ENCODE data around the gene WDR46.

The WDR46 gene

DNA sequence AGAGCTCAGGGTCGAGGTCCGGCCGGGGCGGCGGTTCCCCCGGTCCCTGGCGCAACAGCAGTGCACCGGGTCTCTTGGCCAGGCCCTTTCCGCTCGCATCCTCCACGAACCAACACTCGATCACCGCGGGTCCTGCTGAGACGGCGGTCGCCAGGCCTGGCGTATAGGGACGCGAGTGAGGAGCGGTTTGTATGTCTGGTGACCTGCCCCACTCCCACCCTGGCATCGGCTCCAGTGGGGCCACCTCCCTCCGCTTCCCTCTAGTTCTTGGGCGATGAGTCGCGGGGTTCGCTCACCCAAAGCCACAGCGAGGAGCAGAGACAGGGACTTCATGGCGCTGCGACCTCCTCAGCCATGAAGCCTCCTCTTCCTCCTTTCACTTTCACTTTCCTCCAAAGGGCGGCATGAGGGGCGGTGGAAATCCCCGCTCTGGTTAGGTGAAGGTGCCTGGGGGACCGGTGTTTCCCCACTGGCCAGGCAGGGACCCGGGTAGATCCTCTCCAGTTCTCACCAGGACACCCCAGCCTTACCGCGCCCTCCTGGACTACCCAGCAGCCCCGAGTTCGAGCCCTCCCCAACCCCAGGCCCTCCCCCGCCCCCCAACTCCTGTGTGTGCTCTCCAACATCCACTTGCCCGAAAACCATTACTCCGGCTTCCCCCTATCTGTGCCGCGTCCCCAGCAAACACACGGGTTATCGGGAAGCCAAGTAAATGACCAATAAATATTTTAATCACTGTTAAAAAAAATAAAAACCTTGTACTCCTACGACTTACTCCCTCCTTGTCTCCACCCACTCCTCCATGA lies 24.9 kb upstream of the WDR46 start, which contains the start of gene TAPBP:
Gene TAPBP (minus strand): TSS at position 370 of the 806 bp plus-strand sequence. CDS start 37 bp downstream, at position 333.
- DNase-seq (ENCODE audit: low spot score): peak; percentile 84

DNA sequence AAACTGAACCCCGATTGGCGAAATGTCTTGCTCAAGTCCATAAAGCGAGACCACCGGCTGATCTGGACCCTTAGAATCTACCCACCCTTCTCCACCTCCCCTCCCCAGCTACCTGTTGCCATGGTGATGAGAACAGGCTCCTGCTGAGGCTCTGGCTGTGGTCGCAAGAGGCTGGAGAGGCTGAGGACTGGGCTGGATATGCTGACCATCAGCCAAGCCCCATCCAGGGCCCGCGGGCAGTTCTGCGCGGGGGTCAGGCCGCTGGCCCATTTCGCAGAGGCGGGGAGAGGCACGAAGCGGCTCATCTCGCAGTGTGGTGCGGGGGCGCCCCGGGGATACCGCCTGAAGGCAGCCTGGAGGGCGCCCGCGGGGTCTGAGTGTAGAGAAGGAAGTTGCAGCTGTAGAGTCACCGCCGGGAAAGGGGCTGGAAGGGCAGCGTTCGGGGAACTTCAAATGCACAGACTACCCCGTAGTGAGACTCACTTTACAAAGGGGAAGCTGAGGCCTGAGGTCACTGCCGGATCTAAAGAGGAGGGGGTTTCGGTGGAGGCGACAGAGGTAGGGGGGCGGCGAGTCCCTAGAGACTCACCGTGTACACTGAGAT lies 24.2 kb upstream of the WDR46 start:
- DNase-seq (ENCODE audit: low spot score): peak; percentile 76

DNA sequence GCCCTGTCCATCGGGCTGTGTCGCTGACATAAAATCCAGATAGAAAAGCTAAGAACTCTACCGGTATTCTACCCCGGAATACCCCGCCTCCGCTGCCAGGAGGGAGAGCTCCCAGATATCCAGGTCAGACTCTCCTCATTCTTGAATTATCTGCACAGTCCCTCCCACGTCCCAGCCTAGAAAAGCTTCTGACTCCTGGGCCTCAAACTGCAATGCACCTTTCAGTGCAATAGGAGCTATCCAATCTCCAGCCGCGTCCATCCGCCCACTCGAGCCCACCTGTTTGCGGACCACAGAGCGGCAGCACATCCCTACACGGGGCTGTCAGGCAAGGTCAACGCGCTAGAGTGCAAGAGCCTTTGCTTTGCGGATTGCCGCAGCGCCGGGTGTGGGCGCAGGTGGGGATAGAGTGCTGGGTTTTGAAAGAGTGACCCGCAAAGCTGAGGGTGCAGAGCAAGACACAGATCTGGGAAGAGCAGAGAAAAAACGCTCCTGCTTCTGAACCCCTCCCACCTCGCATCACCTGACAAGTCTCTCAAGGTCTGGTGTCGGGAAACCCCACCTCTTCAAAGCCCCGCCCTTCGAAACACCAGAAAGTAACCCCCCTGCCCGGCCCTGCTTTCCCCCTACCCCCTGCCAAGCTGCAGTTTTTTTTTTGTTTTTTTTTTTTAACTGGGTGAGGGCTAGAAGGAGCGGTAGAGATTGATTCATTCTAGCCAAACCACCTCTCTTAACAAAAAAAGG lies 23.5 kb upstream of the WDR46 start:
- no peak for DNase-seq (ENCODE audit: low spot score)

DNA sequence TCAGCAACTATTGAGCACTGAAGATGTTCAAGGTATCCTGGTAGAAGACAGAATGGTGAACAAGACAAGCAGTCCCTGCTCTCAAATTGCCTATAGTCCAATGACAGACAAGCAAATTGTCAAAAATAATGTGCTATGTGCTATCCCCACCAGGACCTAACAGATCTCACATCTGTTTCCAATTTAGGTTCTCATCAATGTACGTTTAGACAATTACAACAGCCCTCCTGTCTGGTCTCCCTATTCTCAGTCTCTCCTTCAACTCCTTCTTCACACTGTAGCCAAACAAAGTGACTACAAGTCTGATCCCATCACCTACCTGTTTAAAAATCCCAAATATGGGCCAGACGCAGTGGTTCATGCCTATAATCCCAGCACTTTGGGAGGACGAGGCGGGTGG lies 17.3 kb upstream of the WDR46 start:
- DNase-seq (ENCODE audit: low spot score): no peak

DNA sequence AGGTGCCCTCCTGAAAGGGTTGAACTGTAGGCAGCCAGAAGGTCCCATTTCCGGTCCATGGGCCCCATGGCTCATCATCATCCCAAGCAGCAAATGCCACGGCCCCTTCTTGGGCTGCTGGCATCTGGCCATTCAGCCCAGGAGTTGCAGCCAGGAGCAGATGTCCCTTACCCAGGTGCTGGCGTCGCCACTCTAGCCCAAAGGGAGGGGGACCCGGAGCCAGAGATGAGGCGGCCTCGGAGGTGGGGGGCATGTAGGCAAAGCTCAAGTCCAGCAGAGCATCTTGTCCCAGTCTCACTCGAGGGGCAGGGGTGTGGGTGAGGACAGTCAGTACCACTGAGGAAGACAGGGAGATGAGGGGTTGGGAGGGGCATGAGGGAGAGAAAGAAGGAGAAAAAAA lies 16.0 kb upstream of the WDR46 start:
- DNase-seq (ENCODE audit: low spot score): no peak

DNA sequence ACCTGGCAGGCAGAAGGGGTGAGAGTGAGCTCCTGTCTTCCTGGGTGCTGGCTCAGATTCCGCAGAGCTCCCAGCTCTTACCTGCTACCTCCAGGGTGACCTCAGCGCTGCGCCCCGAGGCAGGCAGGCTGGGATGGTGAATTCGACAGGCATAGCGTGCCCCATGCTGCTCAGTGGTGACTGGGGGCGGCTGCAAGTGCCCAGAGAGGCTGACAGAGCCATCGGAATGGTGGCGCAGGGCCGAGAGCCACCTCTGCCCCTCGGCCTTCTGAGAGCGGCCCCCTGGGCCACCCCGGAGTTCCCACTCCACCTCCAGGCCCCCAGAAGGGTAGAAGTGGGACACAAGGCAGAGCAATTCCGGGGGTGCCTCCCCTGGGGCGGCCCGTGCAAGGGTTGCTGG lies 15.2 kb upstream of the WDR46 start:
- no peak for DNase-seq (ENCODE audit: low spot score)

DNA sequence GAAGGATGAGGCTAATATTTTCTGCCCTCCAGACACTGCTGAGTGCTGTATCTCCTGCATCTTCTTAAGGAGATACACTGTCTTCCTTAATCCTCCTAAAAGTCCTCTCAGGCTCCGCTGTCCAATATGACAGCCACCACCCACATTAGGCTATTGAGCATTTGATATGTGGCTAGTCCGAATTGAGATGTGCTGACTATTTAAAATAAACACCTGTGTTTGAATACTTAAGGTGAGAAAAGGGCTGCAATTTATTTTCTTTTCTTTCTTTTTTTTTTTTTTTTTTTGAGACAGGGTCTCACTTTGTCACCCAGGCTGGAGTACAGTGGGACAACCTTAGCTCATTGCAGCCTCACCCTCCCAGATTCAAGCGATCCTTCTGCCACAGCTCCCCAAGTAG lies 12.8 kb upstream of the WDR46 start:
- no peak for DNase-seq (ENCODE audit: low spot score)

DNA sequence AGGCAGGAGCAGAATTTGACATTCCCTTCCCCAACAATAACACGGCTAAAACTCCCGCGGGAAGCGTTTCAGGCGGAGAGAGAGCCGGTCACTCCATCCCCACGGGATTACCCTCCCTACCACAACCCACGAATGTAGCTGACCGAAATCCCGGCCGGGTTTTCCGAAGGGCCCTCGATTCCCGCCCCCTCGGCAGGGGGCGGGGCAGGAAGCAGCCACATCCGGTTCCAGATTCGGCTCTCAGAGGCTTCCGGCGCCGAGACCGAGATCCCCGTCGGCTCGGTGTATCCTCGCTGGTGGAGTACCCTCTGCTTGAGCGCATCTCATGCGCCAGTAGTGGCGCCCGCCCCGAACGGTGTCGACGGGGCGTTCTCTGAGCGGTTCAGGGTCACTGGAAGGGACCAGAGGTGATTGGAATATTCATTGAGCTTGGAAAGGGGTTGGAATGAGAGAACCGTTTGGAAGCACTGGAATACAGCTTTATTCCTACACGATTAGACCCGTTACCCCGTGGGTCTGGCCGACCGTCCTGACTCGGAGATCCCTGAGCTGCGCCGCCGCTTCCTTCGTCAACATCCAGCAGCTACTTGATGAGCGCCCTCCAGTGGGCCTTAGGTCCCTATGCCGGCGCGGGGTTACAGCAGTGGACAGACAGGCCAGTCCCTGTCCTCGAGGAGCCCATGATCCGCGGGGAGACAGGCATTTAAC lies 10.4 kb upstream of the WDR46 start:
- DNase-seq (ENCODE audit: low spot score): peak; percentile 94

DNA sequence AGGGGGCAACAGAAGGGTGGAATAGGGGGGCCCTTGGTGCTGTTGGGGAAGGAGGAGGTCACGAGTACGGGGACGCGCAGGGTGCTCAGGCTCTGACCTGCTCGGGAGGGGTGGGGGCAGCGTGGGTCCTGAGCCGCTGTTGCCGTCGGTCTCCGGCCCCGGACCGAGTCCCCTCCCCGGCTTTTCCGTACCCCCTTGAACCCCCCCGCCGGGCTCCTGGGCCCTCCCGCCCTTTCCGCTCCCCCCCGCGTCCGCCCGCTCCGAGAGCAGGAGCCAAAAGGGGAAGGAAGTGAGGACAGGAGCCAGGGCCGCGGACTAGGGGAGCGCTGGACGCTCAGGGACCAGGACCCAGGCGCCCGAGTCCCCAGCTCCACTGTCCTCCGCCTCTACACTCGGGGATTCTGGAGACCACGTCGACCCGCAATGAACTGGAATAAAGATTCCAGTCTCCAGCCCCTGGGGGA lies 9.8 kb upstream of the WDR46 start, which contains the start of gene RGL2:
Gene RGL2 (minus strand): TSS at position 170 of the 464 bp plus-strand sequence. CDS start 332 bp downstream, outside the sequence.
- DNase-seq (ENCODE audit: low spot score): peak; percentile 88

DNA sequence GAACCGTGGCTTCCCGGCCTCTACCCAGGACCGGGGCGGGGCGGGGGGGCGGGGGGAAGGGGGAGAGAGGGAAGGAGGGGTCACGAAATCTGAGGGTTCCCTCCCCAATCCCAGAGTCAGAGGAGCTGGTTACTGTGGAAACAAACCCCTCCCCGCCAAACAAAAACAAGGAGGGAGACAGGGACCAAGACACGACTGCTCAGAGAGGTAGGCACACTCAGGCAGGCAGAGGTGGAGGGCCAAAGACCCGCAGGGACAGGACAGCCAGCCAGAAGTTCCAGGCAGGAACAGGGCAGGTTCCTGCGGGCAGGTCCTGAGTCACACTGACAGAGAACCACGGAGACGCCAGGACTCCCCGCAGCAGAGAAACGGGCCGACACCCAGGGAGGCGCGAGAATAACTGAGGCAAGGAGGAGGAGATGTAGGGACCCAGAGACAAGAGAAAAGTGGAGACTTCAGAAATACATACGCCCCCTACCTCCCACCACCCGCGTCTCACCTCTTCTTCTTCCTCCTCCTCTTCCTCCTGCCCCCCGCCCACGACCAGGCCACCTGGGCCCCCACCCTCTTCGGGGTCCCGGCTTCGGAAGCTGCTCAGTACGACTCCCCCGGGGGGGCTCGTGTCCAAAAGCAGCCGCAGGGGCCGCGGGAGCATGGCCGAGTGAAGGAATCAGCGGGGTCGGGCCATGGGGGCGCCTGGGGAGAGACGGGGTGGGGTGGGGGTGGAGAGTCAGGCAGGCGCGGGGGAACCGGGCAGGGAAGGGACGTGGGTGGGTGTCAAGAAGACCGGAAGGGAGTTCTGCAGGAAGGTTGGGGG lies 9.1 kb upstream of the WDR46 start:
- peak; percentile 86 for DNase-seq (ENCODE audit: low spot score)

DNA sequence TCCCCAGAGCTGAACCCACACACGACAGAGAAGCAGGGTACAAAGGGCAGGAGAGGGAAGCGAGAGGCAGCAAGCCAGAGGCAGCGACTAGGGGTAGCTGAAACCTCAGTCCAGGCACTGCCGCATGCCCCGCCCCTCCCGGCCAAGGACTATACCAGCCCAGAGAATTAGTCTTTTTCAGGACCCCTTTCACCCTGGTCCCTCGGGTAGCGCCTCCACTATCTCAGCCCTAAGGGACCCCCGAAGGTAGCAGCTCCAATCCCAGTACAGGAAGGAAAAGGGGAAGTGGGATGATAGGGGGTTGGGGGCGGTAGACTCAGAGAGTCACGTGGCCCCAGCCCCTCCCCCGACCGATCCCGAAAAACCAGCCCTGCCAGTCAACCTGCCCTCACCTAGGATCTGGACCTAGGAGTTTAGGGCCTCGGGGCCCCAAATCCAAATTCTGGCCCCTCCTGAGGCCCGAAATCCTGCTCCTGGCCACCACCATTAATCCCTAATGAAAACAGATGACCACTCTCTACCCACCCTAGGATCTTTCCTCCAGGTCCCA lies 8.4 kb upstream of the WDR46 start:
- no peak for DNase-seq (ENCODE audit: low spot score)

DNA sequence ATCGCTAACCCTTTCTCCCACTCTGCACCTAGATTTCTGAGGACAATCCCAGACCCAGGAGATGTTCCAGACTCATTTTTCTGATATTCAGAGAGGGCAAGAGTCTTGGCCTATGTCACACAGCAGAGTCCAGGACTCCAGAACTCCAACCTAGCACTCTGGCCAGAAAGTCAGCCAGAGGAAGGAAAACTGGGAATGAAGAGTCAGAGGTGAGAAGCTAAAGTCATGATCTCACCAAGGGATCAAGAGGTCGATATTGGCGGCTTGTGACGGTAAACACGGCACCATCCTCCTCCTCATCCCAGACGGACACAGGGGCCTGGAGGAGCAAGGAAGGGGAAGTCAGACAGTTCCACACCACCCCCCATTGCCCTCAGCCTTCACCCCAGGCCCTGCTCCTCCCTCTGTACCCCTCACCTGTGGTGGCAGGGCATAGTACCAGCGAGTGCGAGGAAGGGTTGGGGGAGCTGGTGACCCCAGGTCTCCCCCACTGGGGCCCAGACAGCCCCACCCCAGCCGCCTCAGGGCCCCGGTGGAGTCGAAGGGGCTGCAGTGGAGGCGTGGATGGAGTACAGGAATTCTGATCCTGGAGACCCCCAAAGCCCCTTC lies 7.9 kb upstream of the WDR46 start:
- no peak for DNase-seq (ENCODE audit: low spot score)

DNA sequence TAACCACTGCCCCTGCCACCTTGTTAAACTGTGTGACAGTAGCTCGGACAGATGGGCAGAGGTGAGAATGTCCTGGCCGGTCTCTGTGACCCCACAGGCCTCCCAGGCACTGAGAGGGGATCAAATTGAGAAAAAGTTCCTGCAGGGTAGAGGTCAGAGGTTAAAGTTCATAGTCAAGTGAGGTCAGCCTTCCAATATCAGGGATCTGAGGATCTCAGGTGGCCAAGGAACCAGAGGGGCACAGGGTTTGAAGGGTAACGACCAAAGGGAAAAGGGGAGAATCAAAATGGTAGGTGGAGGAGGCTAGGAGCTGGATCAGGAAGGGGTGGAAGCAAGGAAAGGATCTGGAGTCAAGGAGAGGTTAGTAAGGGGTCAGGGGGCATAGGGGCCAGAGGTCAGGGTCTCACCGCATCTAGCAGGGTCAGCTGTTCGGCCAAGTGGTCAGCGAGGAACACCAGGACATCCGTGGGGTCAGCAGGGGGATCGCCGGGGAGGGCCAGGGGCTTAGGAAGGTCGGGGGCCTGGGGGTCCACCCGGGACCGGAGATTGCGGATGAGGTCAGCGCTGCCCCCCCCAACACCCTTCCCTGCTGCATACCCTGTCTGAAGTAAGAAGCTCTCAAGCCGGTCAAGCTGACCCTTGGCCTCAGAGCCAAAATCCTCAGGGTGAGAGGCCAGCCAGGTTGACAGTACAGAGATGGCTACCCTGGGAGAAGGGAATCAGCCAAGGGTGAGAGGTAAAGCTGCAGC lies 6.8 kb upstream of the WDR46 start:
- no peak for DNase-seq (ENCODE audit: low spot score)

DNA sequence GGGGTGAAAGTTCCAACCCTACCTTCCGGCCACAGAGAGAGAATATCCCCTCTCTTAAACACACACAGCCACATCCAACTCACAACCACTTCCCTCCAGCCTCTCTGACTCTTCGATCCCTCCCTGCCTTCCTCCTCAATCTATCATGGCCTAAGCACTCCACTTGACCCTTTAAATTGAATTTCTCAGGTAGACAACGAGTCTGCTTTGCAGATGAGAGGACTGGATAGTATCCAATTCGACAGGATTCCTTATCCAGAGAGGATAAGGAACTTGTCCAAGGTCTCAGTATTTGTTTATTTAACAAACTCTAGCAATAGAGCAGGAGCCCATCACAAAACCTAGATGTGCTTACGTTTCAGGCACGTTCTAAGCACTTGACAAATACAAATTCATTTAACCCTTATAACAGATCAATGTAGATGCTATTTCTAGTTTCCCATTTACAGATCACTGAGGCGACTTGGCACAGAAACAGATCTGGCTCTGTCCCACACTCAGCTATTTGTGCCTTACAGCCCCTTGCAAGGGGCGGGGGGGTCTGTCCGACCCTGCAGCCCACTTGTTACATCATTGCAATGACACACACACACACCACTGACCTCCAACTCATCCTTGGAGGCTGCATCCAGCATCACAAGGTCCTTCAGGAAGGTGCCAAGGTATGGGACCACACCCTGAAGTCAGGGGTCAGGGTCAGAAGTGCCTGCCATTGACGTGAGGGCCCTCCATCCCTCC lies 5.2 kb upstream of the WDR46 start:
- DNase-seq (ENCODE audit: low spot score): no peak

DNA sequence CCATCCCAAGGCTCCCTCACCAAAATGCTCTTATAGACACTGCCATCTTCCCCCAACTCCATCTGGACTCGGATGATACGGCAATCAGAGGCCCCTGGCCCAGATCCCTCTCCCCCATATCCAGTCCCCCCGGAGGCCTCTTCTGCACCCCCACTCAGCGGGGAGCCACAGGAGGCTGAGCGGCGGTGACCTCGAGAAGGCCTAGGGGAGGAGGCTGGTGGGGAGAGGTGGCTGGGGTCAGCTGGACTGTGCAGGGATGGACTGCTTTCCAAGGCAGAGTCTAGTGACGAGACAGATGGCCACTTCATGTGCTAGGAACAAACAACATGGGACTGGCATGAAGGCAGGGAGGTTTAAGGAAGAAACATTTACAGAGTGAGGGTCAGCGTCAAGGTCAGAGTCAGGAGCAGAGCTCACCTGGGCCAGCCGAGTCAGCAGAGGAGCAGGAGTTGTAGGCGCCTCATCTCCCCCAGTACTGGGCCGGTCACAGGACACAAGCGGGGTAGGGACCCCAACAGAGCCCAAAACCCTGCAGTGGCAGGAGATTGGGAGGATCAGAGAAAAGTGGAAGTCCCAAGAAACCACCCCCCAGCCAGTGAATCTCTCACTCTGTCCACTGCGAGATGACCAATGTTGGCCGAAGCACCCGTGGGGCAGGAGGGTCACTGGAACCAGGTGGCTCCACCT lies 4.1 kb upstream of the WDR46 start:
- no peak for DNase-seq (ENCODE audit: low spot score)

DNA sequence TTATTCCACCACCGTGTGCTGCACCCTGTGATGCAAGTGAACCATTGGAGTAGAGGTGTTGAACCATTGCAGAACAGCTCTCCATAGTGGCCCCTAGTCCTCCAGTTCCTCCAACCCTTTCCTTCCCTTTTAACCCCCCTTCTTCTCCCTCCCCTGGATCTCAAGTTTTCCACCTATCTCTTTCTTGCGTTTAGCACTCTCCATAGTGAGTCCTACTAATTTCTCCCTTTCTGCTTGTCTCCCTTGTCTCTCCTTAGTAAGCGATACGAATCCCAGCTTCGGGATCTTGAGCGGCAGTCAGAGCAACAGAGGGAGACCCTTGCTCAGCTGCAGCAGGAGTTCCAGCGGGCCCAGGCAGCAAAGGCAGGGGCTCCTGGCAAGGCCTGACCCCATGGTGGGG lies 1.4 kb upstream of the WDR46 start:
- no peak for DNase-seq (ENCODE audit: low spot score)

DNA sequence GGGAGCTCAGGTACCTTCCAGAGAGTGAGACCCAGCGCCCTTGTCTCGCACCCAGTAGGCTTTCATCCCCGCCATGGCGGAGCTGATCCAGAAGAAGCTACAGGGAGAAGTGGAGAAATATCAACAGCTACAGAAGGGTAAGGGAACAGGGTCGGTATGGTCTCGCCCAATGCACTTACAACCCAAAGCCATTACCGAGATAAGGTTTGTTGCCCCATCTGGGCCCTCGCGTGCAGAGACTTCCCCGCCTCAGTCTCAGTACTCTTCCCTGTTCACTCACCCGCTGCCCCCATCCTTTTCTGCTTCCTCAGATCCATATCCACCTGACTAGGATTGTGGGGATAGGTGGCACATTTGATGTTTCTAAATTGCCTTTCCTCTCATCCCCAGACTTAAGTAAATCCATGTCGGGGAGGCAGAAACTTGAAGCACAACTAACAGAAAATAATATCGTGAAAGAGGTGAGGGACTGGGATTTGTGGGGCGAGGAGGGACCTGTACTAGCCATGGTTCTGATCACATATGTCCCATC lies 811 bp upstream of the WDR46 start:
- DNase-seq (ENCODE audit: low spot score): no peak
